Measurements from ENCODE around the gene PAQR9. TPM values are rescaled to one million over a fixed set of nuclear protein-coding genes. Genes with fewer than 3 reads are reported as not detected.

The PAQR9 gene
- total RNA-seq, 4 donors from 2014 or later = 0.20 to 1.0 (median 0.27) TPM; not detected in 1

DNA sequence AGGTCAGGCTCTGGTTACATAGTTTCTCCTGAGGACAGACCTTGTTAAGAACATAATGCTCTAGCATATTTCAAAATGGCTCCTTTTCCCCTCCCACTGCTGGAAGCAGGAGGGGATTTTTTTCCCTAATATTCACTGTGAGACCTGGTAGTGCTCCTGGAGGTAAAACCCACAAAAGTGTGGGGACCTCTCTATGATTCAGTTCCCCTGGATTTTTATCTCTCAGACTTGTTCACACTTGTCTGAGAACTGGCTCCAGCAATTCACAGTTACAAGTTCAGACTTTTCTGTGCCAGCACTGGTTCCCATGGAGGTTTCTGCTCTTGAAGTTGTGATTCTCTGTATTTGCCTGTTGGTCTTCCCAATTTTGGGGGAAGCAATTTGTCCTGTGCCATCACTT is 38.3 kb downstream of the PAQR9 start:
- in situ Hi-C loops (cut with MboI; ENCODE audit: low sequenced_read_pairs in 4 of 4) (loop anchor here in 1 of 4 donors (10.0 kb wide), 1 partner anchor 70 kb away; no protein-coding TSS in a partner anchor), intact Hi-C loops (cut with DNase I; ENCODE audit: low total_unique reads) (no loop called here)

DNA sequence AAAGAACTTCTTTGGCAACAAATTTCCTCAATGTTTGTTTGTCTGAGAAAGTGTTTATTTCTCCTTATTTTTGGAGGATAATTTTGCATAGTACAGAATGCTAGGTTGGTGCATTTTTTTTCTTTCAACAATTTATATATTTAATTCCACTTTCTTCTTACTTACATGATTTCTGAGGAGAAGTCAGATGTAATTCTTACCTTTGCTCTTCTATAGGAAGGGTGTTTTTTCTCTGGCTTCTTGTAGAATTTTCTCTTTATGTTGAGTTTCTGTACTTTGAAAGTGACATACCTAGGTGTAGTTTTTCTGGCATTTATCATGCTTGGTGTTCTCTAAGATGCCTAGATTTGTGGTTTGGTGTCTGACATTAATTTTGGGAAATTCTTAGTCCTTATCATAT is 39.8 kb downstream of the PAQR9 start:
- ATAC-seq = no peak
- no peak overlapping the region for H3K4me3 ChIP-seq
- intact Hi-C loops (cut with DNase I; ENCODE audit: low total_unique reads) = no loop called here
- no peaks in the 10 kb centered on the region for H3K9me3 ChIP-seq
- in situ Hi-C loops (cut with MboI; ENCODE audit: low sequenced_read_pairs in 4 of 4) = loop anchor here in 1 of 4 donors (10.0 kb wide), 1 partner anchor 71 kb away; no protein-coding TSS in a partner anchor
- H3K4me1 ChIP-seq = no peaks in the 10 kb centered on the region
- no peak overlapping the region for H3K27ac ChIP-seq
- TF ChIP-seq, protein P1, sequence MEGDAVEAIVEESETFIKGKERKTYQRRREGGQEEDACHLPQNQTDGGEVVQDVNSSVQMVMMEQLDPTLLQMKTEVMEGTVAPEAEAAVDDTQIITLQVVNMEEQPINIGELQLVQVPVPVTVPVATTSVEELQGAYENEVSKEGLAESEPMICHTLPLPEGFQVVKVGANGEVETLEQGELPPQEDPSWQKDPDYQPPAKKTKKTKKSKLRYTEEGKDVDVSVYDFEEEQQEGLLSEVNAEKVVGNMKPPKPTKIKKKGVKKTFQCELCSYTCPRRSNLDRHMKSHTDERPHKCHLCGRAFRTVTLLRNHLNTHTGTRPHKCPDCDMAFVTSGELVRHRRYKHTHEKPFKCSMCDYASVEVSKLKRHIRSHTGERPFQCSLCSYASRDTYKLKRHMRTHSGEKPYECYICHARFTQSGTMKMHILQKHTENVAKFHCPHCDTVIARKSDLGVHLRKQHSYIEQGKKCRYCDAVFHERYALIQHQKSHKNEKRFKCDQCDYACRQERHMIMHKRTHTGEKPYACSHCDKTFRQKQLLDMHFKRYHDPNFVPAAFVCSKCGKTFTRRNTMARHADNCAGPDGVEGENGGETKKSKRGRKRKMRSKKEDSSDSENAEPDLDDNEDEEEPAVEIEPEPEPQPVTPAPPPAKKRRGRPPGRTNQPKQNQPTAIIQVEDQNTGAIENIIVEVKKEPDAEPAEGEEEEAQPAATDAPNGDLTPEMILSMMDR (IDR thresholded peaks at IDR 0.05 in 4 of 5, conservative IDR thresholded peaks at IDR 0.05 in 1 of 5) = no peak
- TF ChIP-seq POLR2A (IDR thresholded peaks at IDR 0.05) = no peak
- no peak for DNase-seq
- H3K27me3 ChIP-seq = no peaks in the 10 kb centered on the region
- no peaks in the 10 kb centered on the region for H3K36me3 ChIP-seq

More for the DNA sequence above, 38.3 kb downstream of the PAQR9 start:
- no peak overlapping the region for H3K27ac ChIP-seq
- H3K4me3 ChIP-seq = no peak overlapping the region
- H3K4me1 ChIP-seq = no peaks in the 10 kb centered on the region
- DNase-seq = no peak
- no peaks in the 10 kb centered on the region for H3K36me3 ChIP-seq
- no peaks in the 10 kb centered on the region for H3K27me3 ChIP-seq
- TF ChIP-seq POLR2A (IDR thresholded peaks at IDR 0.05) = no peak
- TF ChIP-seq, protein P1 (IDR thresholded peaks at IDR 0.05 in 4 of 5, conservative IDR thresholded peaks at IDR 0.05 in 1 of 5) = no peak
- no peak for ATAC-seq
- no peaks in the 10 kb centered on the region for H3K9me3 ChIP-seq

DNA sequence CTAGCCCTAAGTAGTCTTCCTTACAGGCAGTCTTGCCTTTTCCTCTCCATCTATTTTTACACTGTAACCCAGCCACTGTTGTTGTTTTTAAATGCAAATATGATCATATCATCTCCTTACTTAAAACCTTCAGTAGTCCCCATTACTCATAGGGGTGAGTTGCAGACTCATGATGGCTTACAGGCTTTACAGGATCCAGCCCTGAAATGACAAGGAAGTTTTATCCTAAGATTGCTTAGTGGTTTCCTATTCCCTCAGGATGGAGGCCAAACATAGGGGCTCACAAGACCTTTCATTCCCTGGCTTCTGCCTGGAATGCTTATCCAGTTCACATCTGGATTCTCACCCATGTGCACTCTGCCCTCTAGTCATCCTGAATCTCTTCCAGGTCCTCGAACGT is 46.9 kb downstream of the PAQR9 start:
- in situ Hi-C loops (cut with MboI; ENCODE audit: low sequenced_read_pairs in 4 of 4) = no loop called here
- H3K9me3 ChIP-seq = no peaks in the 10 kb centered on the region
- TF ChIP-seq POLR2A (IDR thresholded peaks at IDR 0.05) = no peak
- TF ChIP-seq, protein P1 (IDR thresholded peaks at IDR 0.05 in 4 of 5, conservative IDR thresholded peaks at IDR 0.05 in 1 of 5) = no peak
- H3K4me3 ChIP-seq = no peak overlapping the region
- H3K36me3 ChIP-seq = no peaks in the 10 kb centered on the region
- no peak overlapping the region for H3K27ac ChIP-seq
- no peak for ATAC-seq
- DNase-seq = no peak
- H3K4me1 ChIP-seq = no peaks in the 10 kb centered on the region
- intact Hi-C loops (cut with DNase I; ENCODE audit: low total_unique reads) = no loop called here
- no peaks in the 10 kb centered on the region for H3K27me3 ChIP-seq

GRCh38 chr3:142915636-142916035 is 47.8 kb downstream of the PAQR9 start:
- TF ChIP-seq, protein P1 (IDR thresholded peaks at IDR 0.05 in 4 of 5, conservative IDR thresholded peaks at IDR 0.05 in 1 of 5) = no peak
- TF ChIP-seq POLR2A (IDR thresholded peaks at IDR 0.05) = no peak
- H3K4me3 ChIP-seq = no peak overlapping the region
- H3K36me3 ChIP-seq = no peaks in the 10 kb centered on the region
- in situ Hi-C loops (cut with MboI; ENCODE audit: low sequenced_read_pairs in 4 of 4) (no loop called here), intact Hi-C loops (cut with DNase I; ENCODE audit: low total_unique reads) (no loop called here)
- DNase-seq (no peak), ATAC-seq (no peak)
- H3K27ac ChIP-seq = no peak overlapping the region
- no peaks in the 10 kb centered on the region for H3K9me3 ChIP-seq
- no peaks in the 10 kb centered on the region for H3K4me1 ChIP-seq
- no peaks in the 10 kb centered on the region for H3K27me3 ChIP-seq

GRCh38 chr3:142914286-142914811 is 49.1 kb downstream of the PAQR9 start:
- in situ Hi-C loops (cut with MboI; ENCODE audit: low sequenced_read_pairs in 4 of 4) = no loop called here
- TF ChIP-seq, protein P1 (IDR thresholded peaks at IDR 0.05 in 4 of 5, conservative IDR thresholded peaks at IDR 0.05 in 1 of 5) = no peak
- TF ChIP-seq POLR2A (IDR thresholded peaks at IDR 0.05) = no peak
- Histone ChIP-seq H3K9me3 (no peaks in the 10 kb centered on the region), H3K4me1 (no peaks in the 10 kb centered on the region), H3K27me3 (no peaks in the 10 kb centered on the region), H3K36me3 (no peaks in the 10 kb centered on the region), H3K27ac (no peak overlapping the region), H3K4me3 (no peak overlapping the region)
- DNase-seq = no peak
- no peak for ATAC-seq
- intact Hi-C loops (cut with DNase I; ENCODE audit: low total_unique reads) = no loop called here
